Measurements from ENCODE around the gene EPAS1.
"Not testable (repeated sequence)": the region's sequence is repeated elsewhere in the genome, so short reads cannot be mapped to it uniquely, and the experiment has no call there.

The EPAS1 gene

GRCh38 chr2:46386763-46387162 lies 89.6 kb downstream of the EPAS1 start:
- DNase-seq, result no peak

- no peak for DNase-seq
Measured at GRCh38 chr2:46387292-46387691, 90.1 kb downstream of the EPAS1 start.

GRCh38 chr2:46387886-46388515 lies 90.8 kb downstream of the EPAS1 start:
- DNase-seq, result no peak

GRCh38 chr2:46388881-46389280 lies 91.7 kb downstream of the EPAS1 start:
- no peak for DNase-seq

GRCh38 chr2:46389417-46389916 lies 92.3 kb downstream of the EPAS1 start:
- DNase-seq, result no peak

- no peak for DNase-seq
Measured at GRCh38 chr2:46390036-46390435, 92.8 kb downstream of the EPAS1 start.

GRCh38 chr2:46390901-46391395 lies 93.7 kb downstream of the EPAS1 start:
- no peak for DNase-seq

- no peak for DNase-seq
Measured at GRCh38 chr2:46392561-46393346, 95.5 kb downstream of the EPAS1 start.

- no peak for DNase-seq
Measured at GRCh38 chr2:46393347-46393820, 96.2 kb downstream of the EPAS1 start.

- no peak for DNase-seq
Measured at GRCh38 chr2:46393865-46394264, 96.7 kb downstream of the EPAS1 start.

GRCh38 chr2:46394649-46395510 lies 97.7 kb downstream of the EPAS1 start:
- DNase-seq, result no peak

GRCh38 chr2:46395730-46396129 lies 98.5 kb downstream of the EPAS1 start:
- not testable (repeated sequence) for DNase-seq

- no peak for DNase-seq
Measured at GRCh38 chr2:46400016-46400415, 102.8 kb downstream of the EPAS1 start.

- DNase-seq, result no peak
Measured at GRCh38 chr2:46402874-46403273, 105.7 kb downstream of the EPAS1 start.

- DNase-seq, result no peak
Measured at GRCh38 chr2:46404181-46404759, 107.1 kb downstream of the EPAS1 start.

GRCh38 chr2:46407852-46408455 lies 110.7 kb downstream of the EPAS1 start:
- DNase-seq, result no peak

GRCh38 chr2:46409756-46410155 lies 112.5 kb downstream of the EPAS1 start:
- no peak for DNase-seq

- DNase-seq, result no peak
Measured at GRCh38 chr2:46410273-46411244, 113.4 kb downstream of the EPAS1 start.

GRCh38 chr2:46411245-46411641 lies 114.0 kb downstream of the EPAS1 start:
- DNase-seq, result no peak

- DNase-seq, result no peak
Measured at GRCh38 chr2:46411985-46412384, 114.8 kb downstream of the EPAS1 start.

- DNase-seq, result no peak
Measured at GRCh38 chr2:46413111-46413510, 115.9 kb downstream of the EPAS1 start.

Data from CD4-positive, alpha-beta T cell treated with Interleukin-4 for 1 hour (primary cell).